PC-9 (cell line): ENCODE results near the gene RDH16.
"Not testable (repeated sequence)": the region's sequence is repeated elsewhere in the genome, so short reads cannot be mapped to it uniquely, and the experiment has no call there.

Experiments
- EZH2 ChIP-seq: fragments of 200-600 bp; sonication (generic); IDR thresholded peaks from 2 replicates; pipeline ENCODE4 v1.8.0; 2017; ENCODE audit warnings: antibody characterized with exemption, low read depth
- TF ChIP-seq, protein P1 (sequence below): fragments of 200-600 bp; sonication (generic); conservative IDR thresholded peaks from 2 replicates; pipeline ENCODE4 v1.6.1; 2017; ENCODE audit warnings: mixed run types, antibody characterized with exemption, mild to moderate bottlenecking, moderate library complexity

DNA sequence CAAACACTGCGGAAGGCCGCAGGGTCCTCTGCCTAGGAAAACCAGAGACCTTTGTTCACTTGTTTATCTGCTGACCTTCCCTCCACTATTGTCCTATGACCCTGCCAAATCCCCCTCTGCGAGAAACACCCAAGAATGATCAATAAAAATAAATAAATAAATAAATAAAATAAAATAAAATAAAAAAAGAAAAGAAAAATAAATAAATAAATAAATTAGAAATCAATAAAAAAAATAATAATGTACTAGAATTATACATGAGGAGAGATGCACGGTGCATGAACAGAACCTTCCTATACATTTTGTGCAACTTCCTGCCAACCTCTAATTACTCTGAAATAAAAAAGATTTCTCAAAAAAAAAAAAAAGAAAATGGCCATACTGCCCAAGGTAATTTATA is 7.7 kb upstream of the RDH16 start:
- TF ChIP-seq, protein P1, sequence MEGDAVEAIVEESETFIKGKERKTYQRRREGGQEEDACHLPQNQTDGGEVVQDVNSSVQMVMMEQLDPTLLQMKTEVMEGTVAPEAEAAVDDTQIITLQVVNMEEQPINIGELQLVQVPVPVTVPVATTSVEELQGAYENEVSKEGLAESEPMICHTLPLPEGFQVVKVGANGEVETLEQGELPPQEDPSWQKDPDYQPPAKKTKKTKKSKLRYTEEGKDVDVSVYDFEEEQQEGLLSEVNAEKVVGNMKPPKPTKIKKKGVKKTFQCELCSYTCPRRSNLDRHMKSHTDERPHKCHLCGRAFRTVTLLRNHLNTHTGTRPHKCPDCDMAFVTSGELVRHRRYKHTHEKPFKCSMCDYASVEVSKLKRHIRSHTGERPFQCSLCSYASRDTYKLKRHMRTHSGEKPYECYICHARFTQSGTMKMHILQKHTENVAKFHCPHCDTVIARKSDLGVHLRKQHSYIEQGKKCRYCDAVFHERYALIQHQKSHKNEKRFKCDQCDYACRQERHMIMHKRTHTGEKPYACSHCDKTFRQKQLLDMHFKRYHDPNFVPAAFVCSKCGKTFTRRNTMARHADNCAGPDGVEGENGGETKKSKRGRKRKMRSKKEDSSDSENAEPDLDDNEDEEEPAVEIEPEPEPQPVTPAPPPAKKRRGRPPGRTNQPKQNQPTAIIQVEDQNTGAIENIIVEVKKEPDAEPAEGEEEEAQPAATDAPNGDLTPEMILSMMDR, result not testable (repeated sequence)
- TF ChIP-seq EZH2, result not testable (repeated sequence)
